Measurements from ENCODE around the gene SNAI1. TPM values are rescaled to one million over a fixed set of nuclear protein-coding genes. Genes with fewer than 3 reads are reported as not detected.

The SNAI1 gene
- total RNA-seq, 2 donors from 2014 or later, result 13.0 to 19.1 TPM

GRCh38 chr20:50012282-50013263, 29.8 kb downstream of the SNAI1 start:
- no peaks in the 10 kb centered on the region for H3K9me3 ChIP-seq
- TF ChIP-seq, protein P1, sequence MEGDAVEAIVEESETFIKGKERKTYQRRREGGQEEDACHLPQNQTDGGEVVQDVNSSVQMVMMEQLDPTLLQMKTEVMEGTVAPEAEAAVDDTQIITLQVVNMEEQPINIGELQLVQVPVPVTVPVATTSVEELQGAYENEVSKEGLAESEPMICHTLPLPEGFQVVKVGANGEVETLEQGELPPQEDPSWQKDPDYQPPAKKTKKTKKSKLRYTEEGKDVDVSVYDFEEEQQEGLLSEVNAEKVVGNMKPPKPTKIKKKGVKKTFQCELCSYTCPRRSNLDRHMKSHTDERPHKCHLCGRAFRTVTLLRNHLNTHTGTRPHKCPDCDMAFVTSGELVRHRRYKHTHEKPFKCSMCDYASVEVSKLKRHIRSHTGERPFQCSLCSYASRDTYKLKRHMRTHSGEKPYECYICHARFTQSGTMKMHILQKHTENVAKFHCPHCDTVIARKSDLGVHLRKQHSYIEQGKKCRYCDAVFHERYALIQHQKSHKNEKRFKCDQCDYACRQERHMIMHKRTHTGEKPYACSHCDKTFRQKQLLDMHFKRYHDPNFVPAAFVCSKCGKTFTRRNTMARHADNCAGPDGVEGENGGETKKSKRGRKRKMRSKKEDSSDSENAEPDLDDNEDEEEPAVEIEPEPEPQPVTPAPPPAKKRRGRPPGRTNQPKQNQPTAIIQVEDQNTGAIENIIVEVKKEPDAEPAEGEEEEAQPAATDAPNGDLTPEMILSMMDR (IDR thresholded peaks at IDR 0.05), result no peak
- H3K27ac ChIP-seq, result no peak overlapping the region
- H3K4me1 ChIP-seq (ENCODE audit: control insufficient read depth in 1 of 2, low read depth in 2 of 2), result peaks cover 3 to 16% of the 10 kb centered on the region in 2 donors
- ATAC-seq (ENCODE audit: insufficient number of reproducible peaks, low FRiP score, low read depth) (no peak), DNase-seq (ENCODE audit: low spot score) (no peak)
- H3K4me3 ChIP-seq, result no peak overlapping the region
- H3K27me3 ChIP-seq (replicated peaks; ENCODE audit: insufficient read depth), result no peaks in the 10 kb centered on the region
- H3K36me3 ChIP-seq, result no peaks in the 10 kb centered on the region

- Histone ChIP-seq H3K36me3 (no peaks in the 10 kb centered on the region), H3K9me3 (no peaks in the 10 kb centered on the region), H3K4me1 (ENCODE audit: control insufficient read depth in 1 of 2, low read depth in 2 of 2) (peaks cover 3 to 23% of the 10 kb centered on the region in 2 donors), H3K27me3 (replicated peaks; ENCODE audit: insufficient read depth) (no peaks in the 10 kb centered on the region), H3K27ac (no peak overlapping the region), H3K4me3 (no peak overlapping the region)
- TF ChIP-seq, protein P1 (IDR thresholded peaks at IDR 0.05), result no peak
- DNase-seq (ENCODE audit: low spot score) (no peak), ATAC-seq (ENCODE audit: insufficient number of reproducible peaks, low FRiP score, low read depth) (no peak)
Observed at GRCh38 chr20:50013976-50014375, 31.2 kb downstream of the SNAI1 start.

GRCh38 chr20:50014570-50015562, 32.1 kb downstream of the SNAI1 start:
- DNase-seq (ENCODE audit: low spot score) (no peak), ATAC-seq (ENCODE audit: insufficient number of reproducible peaks, low FRiP score, low read depth) (no peak)
- no peak overlapping the region for H3K4me3 ChIP-seq
- H3K4me1 ChIP-seq (ENCODE audit: control insufficient read depth in 1 of 2, low read depth in 2 of 2), result peaks cover 0 to 24% of the 10 kb centered on the region in 2 donors
- TF ChIP-seq, protein P1 (IDR thresholded peaks at IDR 0.05), result no peak
- no peaks in the 10 kb centered on the region for H3K27me3 ChIP-seq (replicated peaks; ENCODE audit: insufficient read depth)
- H3K9me3 ChIP-seq, result no peaks in the 10 kb centered on the region
- no peaks in the 10 kb centered on the region for H3K36me3 ChIP-seq
- H3K27ac ChIP-seq, result no peak overlapping the region

DNA sequence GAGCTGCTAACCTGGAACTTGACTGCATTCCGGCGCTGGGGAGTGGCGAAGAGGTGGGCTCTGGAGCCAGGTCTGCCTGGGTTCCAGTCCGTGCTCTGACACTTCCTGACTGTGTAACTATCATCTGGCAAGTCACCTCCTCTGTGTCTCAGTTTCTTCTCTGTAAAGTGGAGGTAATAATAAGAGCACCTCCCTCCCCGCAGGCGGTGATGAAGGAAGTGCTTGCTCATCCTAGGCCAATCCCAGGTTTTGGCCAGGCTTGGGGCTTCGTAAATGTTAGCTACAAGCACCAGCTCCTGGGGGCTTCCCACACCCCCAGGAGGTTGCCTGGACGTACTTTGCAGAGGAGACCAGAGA, 32.8 kb downstream of the SNAI1 start:
- Histone ChIP-seq H3K36me3 (no peaks in the 10 kb centered on the region), H3K4me1 (ENCODE audit: control insufficient read depth in 1 of 2, low read depth in 2 of 2) (peaks cover 0 to 25% of the 10 kb centered on the region in 2 donors), H3K27ac (no peak overlapping the region), H3K27me3 (replicated peaks; ENCODE audit: insufficient read depth) (no peaks in the 10 kb centered on the region), H3K9me3 (no peaks in the 10 kb centered on the region), H3K4me3 (no peak overlapping the region)
- ATAC-seq (ENCODE audit: insufficient number of reproducible peaks, low FRiP score, low read depth) (no peak), DNase-seq (ENCODE audit: low spot score) (no peak)
- TF ChIP-seq, protein P1 (IDR thresholded peaks at IDR 0.05), result no peak

Measured in thoracic aorta (tissue), 2 donors.